ENCODE results near the gene B4GALNT4. TPM values are rescaled to one million over a fixed set of nuclear protein-coding genes. Genes with fewer than 3 reads are reported as not detected.
A peak's percentile ranks its signal among the peaks of the same experiment; 100 is the strongest.
"Not testable (repeated sequence)": the region's sequence is repeated elsewhere in the genome, so short reads cannot be mapped to it uniquely, and the experiment has no call there.

The B4GALNT4 gene, protein sequence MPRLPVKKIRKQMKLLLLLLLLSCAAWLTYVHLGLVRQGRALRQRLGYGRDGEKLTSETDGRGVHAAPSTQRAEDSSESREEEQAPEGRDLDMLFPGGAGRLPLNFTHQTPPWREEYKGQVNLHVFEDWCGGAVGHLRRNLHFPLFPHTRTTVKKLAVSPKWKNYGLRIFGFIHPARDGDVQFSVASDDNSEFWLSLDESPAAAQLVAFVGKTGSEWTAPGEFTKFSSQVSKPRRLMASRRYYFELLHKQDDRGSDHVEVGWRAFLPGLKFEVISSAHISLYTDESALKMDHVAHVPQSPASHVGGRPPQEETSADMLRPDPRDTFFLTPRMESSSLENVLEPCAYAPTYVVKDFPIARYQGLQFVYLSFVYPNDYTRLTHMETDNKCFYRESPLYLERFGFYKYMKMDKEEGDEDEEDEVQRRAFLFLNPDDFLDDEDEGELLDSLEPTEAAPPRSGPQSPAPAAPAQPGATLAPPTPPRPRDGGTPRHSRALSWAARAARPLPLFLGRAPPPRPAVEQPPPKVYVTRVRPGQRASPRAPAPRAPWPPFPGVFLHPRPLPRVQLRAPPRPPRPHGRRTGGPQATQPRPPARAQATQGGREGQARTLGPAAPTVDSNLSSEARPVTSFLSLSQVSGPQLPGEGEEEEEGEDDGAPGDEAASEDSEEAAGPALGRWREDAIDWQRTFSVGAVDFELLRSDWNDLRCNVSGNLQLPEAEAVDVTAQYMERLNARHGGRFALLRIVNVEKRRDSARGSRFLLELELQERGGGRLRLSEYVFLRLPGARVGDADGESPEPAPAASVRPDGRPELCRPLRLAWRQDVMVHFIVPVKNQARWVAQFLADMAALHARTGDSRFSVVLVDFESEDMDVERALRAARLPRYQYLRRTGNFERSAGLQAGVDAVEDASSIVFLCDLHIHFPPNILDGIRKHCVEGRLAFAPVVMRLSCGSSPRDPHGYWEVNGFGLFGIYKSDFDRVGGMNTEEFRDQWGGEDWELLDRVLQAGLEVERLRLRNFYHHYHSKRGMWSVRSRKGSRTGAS
- total RNA-seq (1 to 10 TPM; 4.2 to 6.0 TPM), total RNA-seq (0.05 to 13.5 (median 3.4) reads per million in 172 experiments)
- 0.76 TPM for polyA plus RNA-seq (2013, experiment 1 of 2)
- polyA plus RNA-seq (2013, experiment 2 of 2), result 1.8 TPM

DNA sequence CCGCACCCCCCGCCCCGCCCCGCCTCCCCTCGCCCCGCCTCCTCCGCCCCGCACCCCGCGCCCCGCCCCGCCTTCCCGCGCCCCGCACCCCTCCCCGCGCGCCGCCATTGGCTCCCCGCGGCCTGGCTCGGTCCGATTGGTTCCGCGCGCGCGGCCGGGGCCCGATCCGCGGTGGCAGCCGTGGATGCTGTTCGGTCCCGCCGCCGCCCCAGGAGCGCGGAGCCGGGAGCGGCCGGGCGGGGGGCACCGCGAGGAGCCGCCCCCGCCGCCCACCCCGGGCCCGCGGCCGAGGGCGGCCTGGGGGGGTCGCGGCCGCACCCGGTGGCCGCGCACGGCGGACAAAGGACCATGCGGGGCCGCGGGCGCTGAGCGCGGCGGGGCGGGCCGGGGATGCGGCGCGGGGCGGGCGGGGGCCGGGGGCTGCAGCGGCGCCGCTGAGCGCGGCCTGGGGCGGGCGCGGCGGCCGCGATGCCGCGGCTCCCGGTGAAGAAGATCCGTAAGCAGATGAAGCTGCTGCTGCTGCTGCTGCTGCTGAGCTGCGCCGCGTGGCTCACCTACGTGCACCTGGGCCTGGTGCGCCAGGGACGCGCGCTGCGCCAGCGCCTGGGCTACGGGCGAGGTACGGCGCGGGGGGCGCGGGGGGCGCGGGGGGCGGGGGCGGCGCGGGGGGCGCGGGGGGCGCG is at the start of gene B4GALNT4:
B4GALNT4 (plus strand) TSS at position 164 of the 683 bp plus-strand sequence; CDS start at position 469, 305 bp downstream.
- Mint-ChIP-seq H3K36me3 (ENCODE audit: low read depth) (no peaks in the 10 kb centered on the region), H3K27ac (no peak within 1 kb of the TSS), H3K9me3 (peaks cover 2% of the 10 kb centered on the region), H3K4me1 (ENCODE audit: low read depth) (peaks cover 23% of the 10 kb centered on the region), H3K27me3 (peaks cover 44% of the 10 kb centered on the region), H3K4me3 (peak within 1 kb of the TSS; percentile 89)
- TF ChIP-seq, protein P1, sequence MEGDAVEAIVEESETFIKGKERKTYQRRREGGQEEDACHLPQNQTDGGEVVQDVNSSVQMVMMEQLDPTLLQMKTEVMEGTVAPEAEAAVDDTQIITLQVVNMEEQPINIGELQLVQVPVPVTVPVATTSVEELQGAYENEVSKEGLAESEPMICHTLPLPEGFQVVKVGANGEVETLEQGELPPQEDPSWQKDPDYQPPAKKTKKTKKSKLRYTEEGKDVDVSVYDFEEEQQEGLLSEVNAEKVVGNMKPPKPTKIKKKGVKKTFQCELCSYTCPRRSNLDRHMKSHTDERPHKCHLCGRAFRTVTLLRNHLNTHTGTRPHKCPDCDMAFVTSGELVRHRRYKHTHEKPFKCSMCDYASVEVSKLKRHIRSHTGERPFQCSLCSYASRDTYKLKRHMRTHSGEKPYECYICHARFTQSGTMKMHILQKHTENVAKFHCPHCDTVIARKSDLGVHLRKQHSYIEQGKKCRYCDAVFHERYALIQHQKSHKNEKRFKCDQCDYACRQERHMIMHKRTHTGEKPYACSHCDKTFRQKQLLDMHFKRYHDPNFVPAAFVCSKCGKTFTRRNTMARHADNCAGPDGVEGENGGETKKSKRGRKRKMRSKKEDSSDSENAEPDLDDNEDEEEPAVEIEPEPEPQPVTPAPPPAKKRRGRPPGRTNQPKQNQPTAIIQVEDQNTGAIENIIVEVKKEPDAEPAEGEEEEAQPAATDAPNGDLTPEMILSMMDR (IDR thresholded peaks at IDR 0.05), result no peak
- Histone ChIP-seq H3K4me1 (ENCODE audit: insufficient read depth, low read length) (peaks cover 16% of the 10 kb centered on the region), H3K36me3 (ENCODE audit: insufficient read depth, low read length) (no peaks in the 10 kb centered on the region), H3K9me3 (ENCODE audit: control insufficient read depth in 1 of 2, insufficient read depth in 1 of 2, low read length in 2 of 2) (peaks cover 0 to 5% of the 10 kb centered on the region in 2 experiments), H3K27me3 (ENCODE audit: control insufficient read depth in 1 of 2, insufficient read depth in 2 of 2, low read length in 2 of 2) (peaks cover 25 to 35% of the 10 kb centered on the region in 2 experiments), H3K4me3 (ENCODE audit: low read length) (no peak within 1 kb of the TSS), H3K27ac (ENCODE audit: low read depth in 1 of 2, low read length in 2 of 2) (no peak within 1 kb of the TSS)
- ChIA-PET POLR2A (interaction anchor here (0.6 kb wide), 1 partner anchor 37 kb away, joined by 3 read pairs; no protein-coding TSS in a partner anchor), CTCF (no interaction called here)
- ATAC-seq (ENCODE audit: poor library complexity), result peak; percentile 74
- peak in 8 of 14 experiments; percentile 10 to 70 (median 35) for DNase-seq
- intact Hi-C loops (cut with DNase I, micrococcal nuclease), result loop anchor here in 1 of 2 experiments (10.0 kb wide), 1 partner anchor 45 kb away; the partner anchor contains the start of gene SIGIRR

DNA sequence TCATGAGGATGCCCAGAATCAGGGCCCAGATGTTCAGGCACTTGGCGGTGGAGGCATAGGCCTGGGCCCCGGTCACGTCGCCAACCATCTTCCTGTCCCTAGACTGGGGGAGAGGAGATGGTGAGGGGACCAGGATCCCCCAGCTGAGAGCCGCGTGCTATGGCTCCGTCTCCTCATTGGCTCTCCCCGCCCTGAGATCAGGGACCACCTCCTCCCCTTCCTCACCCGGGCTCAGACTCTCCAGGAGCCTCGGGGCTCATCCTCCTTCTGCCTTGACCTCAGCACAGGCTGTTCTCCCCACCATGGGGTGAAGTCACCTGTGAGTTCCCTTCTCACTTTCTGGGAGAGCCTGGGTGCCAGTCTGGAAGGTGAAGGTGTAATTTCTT is 49.4 kb upstream of the B4GALNT4 start:
- ATAC-seq (ENCODE audit: poor library complexity); H3K9me3 Mint-ChIP-seq; H3K27me3 ChIP-seq (ENCODE audit: control insufficient read depth in 1 of 2, insufficient read depth in 2 of 2, low read length in 2 of 2); H3K27me3 Mint-ChIP-seq; DNase-seq; H3K9me3 ChIP-seq (ENCODE audit: control insufficient read depth in 1 of 2, insufficient read depth in 1 of 2, low read length in 2 of 2); CTCF ChIA-PET; intact Hi-C loops (cut with DNase I, micrococcal nuclease): not testable (repeated sequence)
- peaks cover 56% of the 10 kb centered on the region for H3K4me1 ChIP-seq (ENCODE audit: insufficient read depth, low read length)
- peaks cover 14% of the 10 kb centered on the region for H3K36me3 ChIP-seq (ENCODE audit: insufficient read depth, low read length)
- H3K27ac ChIP-seq (ENCODE audit: low read depth in 1 of 2, low read length in 2 of 2), result peak overlapping the region in 1 of 2 donors; percentile 30
- POLR2A ChIA-PET, result interaction anchor here (0.5 to 0.9 kb wide), 2 partner anchors 8 to 36 kb away, joined by 3 to 4 read pairs; no protein-coding TSS in a partner anchor
- H3K4me3 ChIP-seq (ENCODE audit: low read length), result peak overlapping the region; percentile 51
- Mint-ChIP-seq H3K27ac (peak overlapping the region; percentile 88), H3K4me1 (ENCODE audit: low read depth) (peaks cover 43% of the 10 kb centered on the region), H3K4me3 (peak overlapping the region; percentile 94), H3K36me3 (ENCODE audit: low read depth) (peaks cover 28% of the 10 kb centered on the region)

DNA sequence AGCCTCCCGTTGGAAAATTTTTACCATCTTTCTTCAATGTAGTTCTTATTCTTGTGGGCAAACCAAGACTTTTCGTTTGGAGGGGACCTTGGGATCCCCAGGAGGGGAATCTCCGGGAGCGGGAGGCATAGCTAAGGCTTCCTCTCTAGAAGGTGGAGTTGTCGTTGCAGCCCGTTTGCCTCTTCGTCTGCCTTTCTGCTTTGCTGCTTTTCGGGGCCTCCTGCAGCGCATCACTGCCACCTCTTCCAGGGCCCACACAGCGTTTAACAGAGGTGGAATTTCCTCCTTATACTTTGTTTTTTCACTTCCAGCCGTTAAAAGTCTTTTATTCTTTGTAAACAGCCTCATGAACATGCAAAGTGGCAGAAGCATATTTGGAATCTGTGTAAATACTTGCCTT is 45.1 kb upstream of the B4GALNT4 start:
- ATAC-seq (ENCODE audit: poor library complexity) (no peak), DNase-seq (no peak)
- TF ChIP-seq, protein P1 (IDR thresholded peaks at IDR 0.05), result no peak
- Mint-ChIP-seq H3K4me1 (ENCODE audit: low read depth) (peaks cover 58% of the 10 kb centered on the region), H3K27me3 (no peaks in the 10 kb centered on the region), H3K4me3 (no peak overlapping the region), H3K27ac (peak overlapping the region; percentile 78), H3K9me3 (no peaks in the 10 kb centered on the region), H3K36me3 (ENCODE audit: low read depth) (peaks cover 5% of the 10 kb centered on the region)
- Histone ChIP-seq H3K9me3 (ENCODE audit: control insufficient read depth in 1 of 2, insufficient read depth in 1 of 2, low read length in 2 of 2) (no peaks in the 10 kb centered on the region), H3K36me3 (ENCODE audit: insufficient read depth, low read length) (no peaks in the 10 kb centered on the region), H3K27ac (ENCODE audit: low read depth in 1 of 2, low read length in 2 of 2) (no peak overlapping the region), H3K4me1 (ENCODE audit: insufficient read depth, low read length) (peaks cover 64% of the 10 kb centered on the region), H3K4me3 (ENCODE audit: low read length) (no peak overlapping the region), H3K27me3 (ENCODE audit: control insufficient read depth in 1 of 2, insufficient read depth in 2 of 2, low read length in 2 of 2) (no peaks in the 10 kb centered on the region)
- POLR2A ChIA-PET, result no interaction called here
- CTCF ChIA-PET, result no interaction called here
- intact Hi-C loops (cut with DNase I, micrococcal nuclease), result no loop called here

DNA sequence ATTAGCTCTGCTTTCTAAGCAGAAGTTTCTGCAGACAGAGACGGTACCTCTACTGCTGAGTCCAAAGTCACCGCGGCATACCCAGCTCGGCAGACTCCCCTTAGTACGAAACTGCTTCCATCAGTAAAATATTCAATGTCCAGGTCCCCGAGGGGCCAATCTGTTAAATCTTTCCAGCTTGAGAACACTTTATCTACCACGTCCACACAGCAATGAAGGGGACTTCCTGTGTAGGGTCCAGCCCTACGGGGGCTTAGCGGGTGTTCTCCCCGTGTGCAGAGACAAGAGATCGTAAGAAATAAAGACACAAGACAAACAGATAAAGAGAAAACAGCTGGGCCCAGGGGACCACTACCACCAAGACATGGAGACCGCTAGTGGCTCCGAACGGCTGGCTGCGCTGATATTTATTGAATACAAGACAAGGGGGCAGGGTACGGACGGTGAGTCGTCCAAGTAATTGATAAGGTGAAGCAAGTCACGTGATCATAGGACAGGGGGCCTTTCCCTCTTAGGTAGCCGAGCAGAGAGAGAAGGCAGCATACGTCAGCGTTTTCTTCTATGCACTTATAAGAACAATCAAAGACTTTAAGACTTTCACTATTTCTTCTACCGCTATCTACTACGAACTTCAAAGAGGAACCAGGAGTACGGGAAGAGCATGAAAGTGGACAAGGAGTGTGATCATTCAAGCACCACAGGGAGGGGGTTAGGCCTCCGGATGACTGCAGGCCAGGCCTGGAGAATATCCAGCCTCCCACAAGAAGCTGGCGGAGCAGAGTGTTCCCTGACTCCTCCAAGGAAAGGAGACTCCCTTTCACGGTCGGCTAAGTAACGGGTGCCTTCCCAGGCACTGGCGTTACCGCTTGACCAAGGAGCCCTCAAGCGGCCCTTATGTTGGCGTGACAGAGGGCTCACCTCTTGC is 44.4 kb upstream of the B4GALNT4 start:
- intact Hi-C loops (cut with DNase I, micrococcal nuclease); H3K4me3 ChIP-seq (ENCODE audit: low read length); CTCF ChIA-PET; POLR2A ChIA-PET; H3K9me3 ChIP-seq (ENCODE audit: control insufficient read depth in 1 of 2, insufficient read depth in 1 of 2, low read length in 2 of 2); H3K27me3 Mint-ChIP-seq; ATAC-seq (ENCODE audit: poor library complexity); DNase-seq; H3K27me3 ChIP-seq (ENCODE audit: control insufficient read depth in 1 of 2, insufficient read depth in 2 of 2, low read length in 2 of 2); H3K27ac ChIP-seq (ENCODE audit: low read depth in 1 of 2, low read length in 2 of 2); H3K36me3 ChIP-seq (ENCODE audit: insufficient read depth, low read length); H3K36me3 Mint-ChIP-seq (ENCODE audit: low read depth); H3K9me3 Mint-ChIP-seq: not testable (repeated sequence)
- H3K4me1 ChIP-seq (ENCODE audit: insufficient read depth, low read length), result peaks cover 63% of the 10 kb centered on the region
- H3K4me1 Mint-ChIP-seq (ENCODE audit: low read depth), result peaks cover 60% of the 10 kb centered on the region
- peak overlapping the region; percentile 78 for H3K27ac Mint-ChIP-seq
- H3K4me3 Mint-ChIP-seq, result peak overlapping the region; percentile 60

Data from CD4-positive, alpha-beta T cell (primary cell).